ENCODE measurements around the gene FBXL7.

The FBXL7 gene

DNA sequence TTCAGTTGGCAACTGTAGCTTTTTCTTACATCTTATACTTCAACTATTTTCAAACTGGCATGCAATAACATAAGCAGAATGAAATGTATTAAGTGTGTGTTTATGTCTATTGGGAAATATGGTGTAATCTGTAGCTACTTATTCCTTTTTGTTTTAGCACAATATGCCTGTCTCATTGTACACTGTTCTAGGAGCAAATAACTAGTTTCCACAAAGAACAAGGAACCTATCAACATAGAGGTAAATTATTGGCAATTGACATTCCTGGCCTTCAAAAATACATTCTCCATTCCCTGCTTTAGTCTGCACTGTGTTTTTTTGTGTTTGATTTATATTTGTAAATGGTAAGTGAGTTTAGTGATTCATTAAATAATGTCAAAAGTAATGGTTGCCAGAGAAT is 75.7 kb downstream of the FBXL7 start:
- no peak overlapping the region for H3K27ac ChIP-seq
- no peak for TF ChIP-seq CTCF (conservative IDR thresholded peaks at IDR 0.05)

DNA sequence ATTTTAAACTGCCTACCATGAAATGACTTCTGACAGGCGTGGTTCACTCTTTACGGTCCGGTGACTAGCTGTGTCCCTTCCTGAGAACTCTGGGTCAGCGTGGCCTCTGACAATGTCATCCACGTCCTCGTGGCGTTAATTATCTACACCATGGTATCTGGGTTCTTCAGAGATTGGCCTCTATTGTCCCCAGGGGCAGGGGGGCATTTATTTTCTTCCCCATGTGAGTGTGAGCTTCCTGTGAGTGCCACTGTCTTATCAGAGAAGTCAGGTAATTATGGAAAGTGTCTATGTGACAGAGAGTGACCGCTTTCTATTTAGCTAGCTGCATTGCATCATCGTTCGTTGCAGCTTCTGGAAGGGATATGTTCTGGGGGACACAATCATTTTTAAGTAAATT is 77.2 kb downstream of the FBXL7 start:
- no peak overlapping the region for H3K27ac ChIP-seq
- no peak for TF ChIP-seq CTCF (conservative IDR thresholded peaks at IDR 0.05)

GRCh38 chr5:15577831-15578230 is 77.9 kb downstream of the FBXL7 start:
- H3K27ac ChIP-seq = no peak overlapping the region

GRCh38 chr5:15579193-15579990 is 79.4 kb downstream of the FBXL7 start:
- no peak for TF ChIP-seq CTCF (conservative IDR thresholded peaks at IDR 0.05)
- no peak overlapping the region for H3K27ac ChIP-seq

More at GRCh38 chr5:15577831-15578230, 77.9 kb downstream of the FBXL7 start:
- TF ChIP-seq CTCF (conservative IDR thresholded peaks at IDR 0.05) = no peak

- no peak overlapping the region for H3K27ac ChIP-seq
- no peak for TF ChIP-seq CTCF (conservative IDR thresholded peaks at IDR 0.05)
These were observed 84.5 kb downstream of the FBXL7 start for GRCh38 chr5:15584528-15584927.

- no peak overlapping the region for H3K27ac ChIP-seq
- no peak for TF ChIP-seq CTCF (conservative IDR thresholded peaks at IDR 0.05)
These were observed 85.1 kb downstream of the FBXL7 start for GRCh38 chr5:15585128-15585527.

DNA sequence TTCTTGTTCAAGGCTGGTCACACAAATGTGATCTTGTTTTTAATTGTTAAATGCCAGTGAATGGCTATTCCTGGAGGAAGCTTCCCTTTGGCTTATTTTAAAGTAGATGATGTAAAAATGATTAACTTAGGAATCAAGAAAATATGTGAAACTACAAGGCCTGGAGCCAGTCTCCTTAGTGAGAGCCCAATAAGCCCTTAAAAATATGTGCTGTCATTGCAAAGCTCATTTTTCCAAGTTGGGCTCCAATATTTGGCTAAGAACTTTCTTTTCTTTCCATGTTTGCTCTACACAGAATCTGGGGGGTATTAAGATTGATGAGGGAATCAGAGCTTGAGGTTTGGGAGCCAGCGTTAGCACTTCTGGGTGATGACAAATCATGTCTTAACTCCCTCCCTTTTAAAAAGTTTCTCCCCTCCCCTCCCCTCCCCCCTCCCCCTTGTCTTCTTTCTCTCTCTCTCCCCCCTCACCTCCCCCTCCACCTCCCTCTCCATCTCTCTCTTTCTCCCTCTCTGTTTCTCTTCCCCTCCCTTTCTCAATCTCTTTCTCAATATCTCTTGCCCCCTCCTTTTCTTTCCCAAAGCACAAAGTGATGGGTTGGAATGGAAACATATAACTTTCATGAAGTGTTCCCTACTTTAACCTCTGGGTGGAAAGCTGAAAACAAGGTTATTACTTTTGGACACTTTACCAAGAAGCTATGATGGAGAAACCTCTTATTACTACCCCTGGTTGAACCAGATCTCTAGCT is 86.0 kb downstream of the FBXL7 start:
- TF ChIP-seq CTCF (conservative IDR thresholded peaks at IDR 0.05) = no peak
- no peak overlapping the region for H3K27ac ChIP-seq
